ENCODE measurements around the gene HSF5. TPM values are rescaled to one million over a fixed set of nuclear protein-coding genes. Genes with fewer than 3 reads are reported as not detected.

The HSF5 gene
- total RNA-seq, 2 donors from 2014 or later: 0.09 to 0.22 TPM

DNA sequence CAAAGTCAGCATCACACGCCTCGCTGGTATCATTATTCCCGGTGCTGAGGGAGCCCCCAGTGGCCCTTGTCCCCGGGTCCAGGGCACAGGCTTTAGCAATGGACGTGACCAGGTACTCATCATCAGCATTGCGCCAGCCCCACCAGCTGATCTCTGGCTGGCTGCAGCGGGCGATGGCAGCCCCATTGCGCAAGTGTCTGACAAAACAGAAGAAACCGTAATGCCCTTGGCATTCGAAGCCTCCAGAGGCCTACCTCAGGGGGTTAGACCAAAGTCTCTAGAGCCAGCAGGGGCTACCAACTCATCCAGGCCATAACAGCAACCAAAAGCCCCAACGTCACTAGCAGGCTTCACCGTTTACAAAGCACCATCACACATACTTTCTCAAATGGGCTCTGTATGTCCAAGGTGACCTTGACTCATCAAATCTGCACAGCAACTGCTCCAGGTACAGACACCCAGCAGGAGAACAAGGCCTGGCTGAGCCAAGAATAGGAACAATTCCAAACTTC, 19.0 kb upstream of the HSF5 start:
- H3K27ac Mint-ChIP-seq: no peak overlapping the region
- Histone ChIP-seq H3K4me3 (ENCODE audit: low read length) (no peak overlapping the region), H3K4me1 (ENCODE audit: control insufficient read depth, insufficient read depth, low read length) (no peaks in the 10 kb centered on the region), H3K27me3 (ENCODE audit: control insufficient read depth, insufficient read depth, low read length, poor library complexity, severe bottlenecking) (no peaks in the 10 kb centered on the region), H3K9ac (ENCODE audit: extremely low read depth, low read length, poor library complexity, severe bottlenecking) (no peak overlapping the region), H3K36me3 (ENCODE audit: control insufficient read depth, insufficient read depth, low read length) (peaks cover 89% of the 10 kb centered on the region), H3K9me3 (ENCODE audit: control insufficient read depth, low read length) (no peaks in the 10 kb centered on the region), H3K27ac (ENCODE audit: low read depth, low read length) (no peak overlapping the region)
- TF ChIP-seq, protein P1, sequence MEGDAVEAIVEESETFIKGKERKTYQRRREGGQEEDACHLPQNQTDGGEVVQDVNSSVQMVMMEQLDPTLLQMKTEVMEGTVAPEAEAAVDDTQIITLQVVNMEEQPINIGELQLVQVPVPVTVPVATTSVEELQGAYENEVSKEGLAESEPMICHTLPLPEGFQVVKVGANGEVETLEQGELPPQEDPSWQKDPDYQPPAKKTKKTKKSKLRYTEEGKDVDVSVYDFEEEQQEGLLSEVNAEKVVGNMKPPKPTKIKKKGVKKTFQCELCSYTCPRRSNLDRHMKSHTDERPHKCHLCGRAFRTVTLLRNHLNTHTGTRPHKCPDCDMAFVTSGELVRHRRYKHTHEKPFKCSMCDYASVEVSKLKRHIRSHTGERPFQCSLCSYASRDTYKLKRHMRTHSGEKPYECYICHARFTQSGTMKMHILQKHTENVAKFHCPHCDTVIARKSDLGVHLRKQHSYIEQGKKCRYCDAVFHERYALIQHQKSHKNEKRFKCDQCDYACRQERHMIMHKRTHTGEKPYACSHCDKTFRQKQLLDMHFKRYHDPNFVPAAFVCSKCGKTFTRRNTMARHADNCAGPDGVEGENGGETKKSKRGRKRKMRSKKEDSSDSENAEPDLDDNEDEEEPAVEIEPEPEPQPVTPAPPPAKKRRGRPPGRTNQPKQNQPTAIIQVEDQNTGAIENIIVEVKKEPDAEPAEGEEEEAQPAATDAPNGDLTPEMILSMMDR (conservative IDR thresholded peaks at IDR 0.05): no peak
- no peak for DNase-seq
- H3K27me3 Mint-ChIP-seq (ENCODE audit: insufficient read depth): no peaks in the 10 kb centered on the region
- peaks cover 89% of the 10 kb centered on the region for H3K36me3 Mint-ChIP-seq (ENCODE audit: low read depth)
- H3K4me3 Mint-ChIP-seq: no peak overlapping the region
- H3K9me3 Mint-ChIP-seq: no peaks in the 10 kb centered on the region
- no peaks in the 10 kb centered on the region for H3K4me1 Mint-ChIP-seq
- WGBS, 2 experiments (ENCODE audit: insufficient coverage in 1 of 2, insufficient read length in 1 of 2): 97 to 100% methylated on average over 4 to 13 of the region's 13 CpGs

DNA sequence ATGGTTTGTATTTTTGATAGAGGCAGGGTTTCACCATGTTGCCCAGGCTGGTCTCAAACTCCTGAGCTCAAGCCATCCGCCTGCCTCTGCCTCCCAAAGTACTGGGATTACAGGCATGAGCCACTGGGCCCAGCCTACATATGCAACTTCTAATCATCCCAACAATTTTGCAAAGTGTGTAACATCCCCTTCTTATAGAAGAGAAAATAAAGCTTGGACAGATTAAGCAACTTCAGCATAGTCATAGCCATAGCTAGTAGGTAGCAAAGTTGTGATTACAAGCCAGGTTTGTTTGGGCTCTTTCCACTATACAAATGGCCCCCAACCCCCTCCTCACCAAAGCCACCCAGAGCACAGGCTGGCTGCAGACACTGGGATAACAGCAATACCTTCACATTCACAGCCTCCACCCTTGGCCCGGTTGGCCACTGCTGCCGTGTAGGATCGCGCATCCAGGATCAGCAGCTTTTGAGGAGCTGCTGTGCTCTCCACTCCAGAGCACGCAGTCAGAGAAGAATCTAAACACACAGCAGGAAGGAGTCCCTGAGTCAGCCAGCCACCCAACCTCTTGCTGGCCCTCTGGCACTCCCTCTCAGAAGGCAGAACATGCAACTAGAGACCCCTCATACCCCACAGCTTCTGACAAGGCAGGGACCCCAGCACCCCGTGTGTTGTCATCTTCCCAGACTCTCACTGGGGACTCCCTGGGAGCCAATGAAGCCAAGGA, 18.3 kb upstream of the HSF5 start:
- TF ChIP-seq, protein P1 (conservative IDR thresholded peaks at IDR 0.05): no peak
- Histone ChIP-seq H3K27ac (ENCODE audit: low read depth, low read length) (no peak overlapping the region), H3K4me3 (ENCODE audit: low read length) (no peak overlapping the region), H3K9me3 (ENCODE audit: control insufficient read depth, low read length) (no peaks in the 10 kb centered on the region), H3K36me3 (ENCODE audit: control insufficient read depth, insufficient read depth, low read length) (peaks cover 89% of the 10 kb centered on the region), H3K4me1 (ENCODE audit: control insufficient read depth, insufficient read depth, low read length) (no peaks in the 10 kb centered on the region), H3K9ac (ENCODE audit: extremely low read depth, low read length, poor library complexity, severe bottlenecking) (no peak overlapping the region), H3K27me3 (ENCODE audit: control insufficient read depth, insufficient read depth, low read length, poor library complexity, severe bottlenecking) (no peaks in the 10 kb centered on the region)
- Mint-ChIP-seq H3K4me3 (no peak overlapping the region), H3K4me1 (no peaks in the 10 kb centered on the region), H3K36me3 (ENCODE audit: low read depth) (peaks cover 82% of the 10 kb centered on the region), H3K27ac (no peak overlapping the region), H3K27me3 (ENCODE audit: insufficient read depth) (no peaks in the 10 kb centered on the region), H3K9me3 (no peaks in the 10 kb centered on the region)
- no peak for DNase-seq
- WGBS, 2 experiments (ENCODE audit: insufficient coverage in 1 of 2, insufficient read length in 1 of 2): 60 to 95% methylated on average over 1 to 7 of the region's 7 CpGs

DNA sequence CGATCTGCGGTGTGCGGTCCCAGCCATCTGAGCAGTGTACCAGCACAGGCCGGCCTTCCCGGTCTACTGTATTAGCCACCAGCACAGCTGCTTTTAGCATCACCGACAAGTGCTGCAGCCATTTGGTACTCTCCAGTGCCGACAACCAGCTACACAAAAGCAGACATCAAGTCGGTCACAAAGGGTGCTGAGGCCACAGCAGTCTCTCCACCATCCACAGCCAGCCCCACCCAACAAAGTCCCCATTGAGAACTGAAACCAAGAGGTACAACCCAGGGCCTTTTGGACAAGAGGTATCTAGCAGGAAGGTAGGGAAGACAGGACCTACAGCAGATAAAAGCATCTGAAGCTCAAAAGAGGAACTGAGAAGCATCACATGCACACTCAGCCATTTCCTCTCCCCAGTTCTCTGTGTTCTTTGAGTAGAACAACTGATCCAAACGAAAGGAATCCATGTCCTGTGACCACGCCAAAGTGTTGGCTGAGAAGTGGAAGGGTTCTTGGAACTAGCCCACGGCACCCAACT, 16.7 kb upstream of the HSF5 start:
- Histone ChIP-seq H3K9ac (ENCODE audit: extremely low read depth, low read length, poor library complexity, severe bottlenecking) (no peak overlapping the region), H3K4me1 (ENCODE audit: control insufficient read depth, insufficient read depth, low read length) (no peaks in the 10 kb centered on the region), H3K4me3 (ENCODE audit: low read length) (no peak overlapping the region), H3K36me3 (ENCODE audit: control insufficient read depth, insufficient read depth, low read length) (peaks cover 88% of the 10 kb centered on the region), H3K9me3 (ENCODE audit: control insufficient read depth, low read length) (no peaks in the 10 kb centered on the region), H3K27ac (ENCODE audit: low read depth, low read length) (no peak overlapping the region), H3K27me3 (ENCODE audit: control insufficient read depth, insufficient read depth, low read length, poor library complexity, severe bottlenecking) (no peaks in the 10 kb centered on the region)
- H3K36me3 Mint-ChIP-seq (ENCODE audit: low read depth): peaks cover 80% of the 10 kb centered on the region
- H3K27ac Mint-ChIP-seq: no peak overlapping the region
- no peaks in the 10 kb centered on the region for H3K4me1 Mint-ChIP-seq
- TF ChIP-seq, protein P1 (conservative IDR thresholded peaks at IDR 0.05): no peak
- peak; percentile 35 for DNase-seq
- no peaks in the 10 kb centered on the region for H3K27me3 Mint-ChIP-seq (ENCODE audit: insufficient read depth)
- WGBS, 2 experiments (ENCODE audit: insufficient coverage in 1 of 2, insufficient read length in 1 of 2): 92 to 97% methylated on average over 8 to 11 of the region's 11 CpGs
- H3K9me3 Mint-ChIP-seq: no peaks in the 10 kb centered on the region
- no peak overlapping the region for H3K4me3 Mint-ChIP-seq
